ENCODE measurements around the gene SLC12A5. TPM values are rescaled to one million over a fixed set of nuclear protein-coding genes. Genes with fewer than 3 reads are reported as not detected.
A peak's percentile ranks its signal among the peaks of the same experiment; 100 is the strongest.

SLC12A5 gene
- total and polyA plus RNA-seq, 2 donors (not counting 1 experiment from before 2014, with no cell fraction given) = 0.32 TPM; not detected in 1

DNA sequence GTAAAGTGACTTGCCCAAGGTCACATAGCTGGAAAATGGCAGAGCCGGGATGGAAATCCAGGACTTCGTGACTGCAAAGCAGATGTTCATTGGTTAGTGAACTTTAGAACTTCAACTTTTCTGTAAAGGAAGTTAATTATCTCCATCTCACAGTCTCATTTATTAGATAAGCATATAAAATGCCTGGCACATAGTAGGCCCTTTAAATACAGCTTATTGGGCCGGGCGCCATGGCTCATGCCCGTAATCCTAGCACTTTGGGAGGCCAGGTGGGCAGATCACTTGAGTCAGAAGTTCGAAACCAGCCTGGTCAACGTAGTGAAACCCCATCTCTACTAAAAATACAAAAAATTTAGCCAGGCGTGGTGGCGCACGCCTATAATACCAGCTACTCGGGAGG is 22.1 kb upstream of the SLC12A5 start:
- Histone ChIP-seq H3K27ac (ENCODE audit: low read length in 2 of 2) (no peak overlapping the region), H3K4me3 (ENCODE audit: control extremely low read depth in 1 of 5, extremely low read depth in 1 of 5, insufficient read depth in 1 of 5, low read depth in 2 of 5, low read length in 4 of 5) (no peak overlapping the region), H3K27me3 (replicated peaks in 1 of 4; ENCODE audit: control extremely low read depth in 1 of 4, control insufficient read depth in 3 of 4, insufficient read depth in 4 of 4, low read length in 3 of 4) (peaks cover 0 to 35% (median 23%) of the 10 kb centered on the region in 4 experiments), H3K36me3 (replicated peaks in 1 of 2; ENCODE audit: control extremely low read depth in 1 of 2, control insufficient read depth in 1 of 2, extremely low read depth in 1 of 2, insufficient read depth in 2 of 2, low read length in 1 of 2) (no peaks in the 10 kb centered on the region), H2AFZ (ENCODE audit: insufficient read depth, low read depth, low read length, poor library complexity, severe bottlenecking) (no peak overlapping the region), H3K4me1 (ENCODE audit: control insufficient read depth in 2 of 2, insufficient read depth in 2 of 2, low read length in 2 of 2) (peaks cover 82 to 84% of the 10 kb centered on the region in 2 donors), H3K9me3 (ENCODE audit: control extremely low read depth in 1 of 3, control insufficient read depth in 2 of 3, insufficient read depth in 1 of 3, low read length in 2 of 3) (peaks cover 0 to 23% (median 0%) of the 10 kb centered on the region in 3 donors), H4K20me1 (ENCODE audit: control insufficient read depth, insufficient read depth, low read length, poor library complexity, severe bottlenecking) (no peaks in the 10 kb centered on the region), H3K4me2 (replicated peaks; ENCODE audit: low read depth, low read length, poor library complexity, severe bottlenecking) (no peak overlapping the region), H3K9ac (ENCODE audit: low read length) (no peak overlapping the region), H3K79me2 (ENCODE audit: control insufficient read depth, insufficient read depth, low read length) (no peaks in the 10 kb centered on the region)
- DNase-seq (no peak), ATAC-seq (ENCODE audit: low read depth) (no peak)
- intact Hi-C loops (cut with micrococcal nuclease) = no loop called here
- TF ChIP-seq EZH2 (IDR thresholded peaks at IDR 0.05; ENCODE audit: borderline replicate concordance, insufficient read depth, low read depth, low read length, poor library complexity, severe bottlenecking) = no peak
- no peak for TF ChIP-seq CTCF (IDR thresholded peaks at IDR 0.05)
- POLR2A ChIA-PET = no interaction called here
- WGBS (ENCODE audit: insufficient coverage) = 87% methylated on average over 3 of the region's 11 CpGs
- CTCF ChIA-PET = interaction anchor here (0.5 to 3.3 kb wide), 3 partner anchors 11 to 1396 kb away, joined by 3 to 16 read pairs (median 7); no protein-coding TSS in a partner anchor
- peaks cover 38% of the 10 kb centered on the region for H3K27me3 Mint-ChIP-seq
- H3K4me3 Mint-ChIP-seq = no peak overlapping the region
- no peaks in the 10 kb centered on the region for H3K9me3 Mint-ChIP-seq (ENCODE audit: insufficient read depth)
- H3K4me1 Mint-ChIP-seq = peaks cover 76% of the 10 kb centered on the region
- H3K27ac Mint-ChIP-seq = no peak overlapping the region

DNA sequence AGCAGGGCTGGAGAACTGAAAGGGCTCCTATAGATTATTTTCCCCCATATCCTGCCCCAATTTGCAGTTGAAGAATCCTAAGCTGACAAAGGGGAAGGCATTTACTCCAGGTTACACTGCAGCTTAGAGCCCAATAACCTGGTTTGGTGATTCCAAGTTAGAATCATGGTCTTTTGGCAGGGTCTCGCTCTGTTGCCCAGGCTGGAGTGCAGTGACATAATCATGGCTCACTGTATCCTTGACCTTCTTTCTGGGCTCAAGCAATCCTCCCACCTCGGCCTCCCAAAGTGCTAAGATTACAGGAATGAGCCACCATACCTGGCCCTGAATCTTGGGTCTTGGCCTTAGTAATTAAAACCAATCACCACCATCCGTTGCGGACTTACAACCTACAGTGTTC is 21.3 kb upstream of the SLC12A5 start:
- intact Hi-C loops (cut with micrococcal nuclease) = no loop called here
- WGBS (ENCODE audit: insufficient coverage) = 83% methylated on average over 2 of the region's 4 CpGs
- Histone ChIP-seq H3K9me3 (ENCODE audit: control extremely low read depth in 1 of 3, control insufficient read depth in 2 of 3, insufficient read depth in 1 of 3, low read length in 2 of 3) (peaks cover 0 to 30% (median 0%) of the 10 kb centered on the region in 3 donors), H3K4me3 (ENCODE audit: control extremely low read depth in 1 of 5, extremely low read depth in 1 of 5, insufficient read depth in 1 of 5, low read depth in 2 of 5, low read length in 4 of 5) (no peak overlapping the region), H3K79me2 (ENCODE audit: control insufficient read depth, insufficient read depth, low read length) (no peaks in the 10 kb centered on the region), H2AFZ (ENCODE audit: insufficient read depth, low read depth, low read length, poor library complexity, severe bottlenecking) (no peak overlapping the region), H4K20me1 (ENCODE audit: control insufficient read depth, insufficient read depth, low read length, poor library complexity, severe bottlenecking) (no peaks in the 10 kb centered on the region), H3K27ac (ENCODE audit: low read length in 2 of 2) (no peak overlapping the region), H3K9ac (ENCODE audit: low read length) (no peak overlapping the region), H3K4me2 (replicated peaks; ENCODE audit: low read depth, low read length, poor library complexity, severe bottlenecking) (peak overlapping the region; percentile 61), H3K36me3 (replicated peaks in 1 of 2; ENCODE audit: control extremely low read depth in 1 of 2, control insufficient read depth in 1 of 2, extremely low read depth in 1 of 2, insufficient read depth in 2 of 2, low read length in 1 of 2) (no peaks in the 10 kb centered on the region), H3K27me3 (replicated peaks in 1 of 4; ENCODE audit: control extremely low read depth in 1 of 4, control insufficient read depth in 3 of 4, insufficient read depth in 4 of 4, low read length in 3 of 4) (peaks cover 0 to 42% (median 27%) of the 10 kb centered on the region in 4 experiments), H3K4me1 (ENCODE audit: control insufficient read depth in 2 of 2, insufficient read depth in 2 of 2, low read length in 2 of 2) (peaks cover 87 to 89% of the 10 kb centered on the region in 2 donors)
- Mint-ChIP-seq H3K4me3 (peak overlapping the region; percentile 55), H3K4me1 (peaks cover 79% of the 10 kb centered on the region), H3K27me3 (peaks cover 44% of the 10 kb centered on the region), H3K27ac (no peak overlapping the region), H3K9me3 (ENCODE audit: insufficient read depth) (no peaks in the 10 kb centered on the region)
- CTCF ChIA-PET = interaction anchor here (0.5 to 1.4 kb wide), 2 partner anchors 11 to 1396 kb away, joined by 3 to 7 read pairs; no protein-coding TSS in a partner anchor
- ATAC-seq (ENCODE audit: low read depth) = no peak
- no peak for TF ChIP-seq CTCF (IDR thresholded peaks at IDR 0.05)
- DNase-seq = no peak
- POLR2A ChIA-PET = no interaction called here
